Measurements from ENCODE around the gene TBX18. TPM values are rescaled to one million over a fixed set of nuclear protein-coding genes. Genes with fewer than 3 reads are reported as not detected.

TBX18 gene
- total RNA-seq, 1 donor from 2014 or later: not detected

GRCh38 chr6:84719152-84719551 is 45.2 kb downstream of the TBX18 start:
- Mint-ChIP-seq H3K36me3 (ENCODE audit: low read depth) (no peaks in the 10 kb centered on the region), H3K9me3 (no peaks in the 10 kb centered on the region), H3K27me3 (ENCODE audit: insufficient read depth) (no peaks in the 10 kb centered on the region), H3K4me3 (no peak overlapping the region), H3K27ac (no peak overlapping the region), H3K4me1 (ENCODE audit: low read depth) (no peaks in the 10 kb centered on the region)
- intact Hi-C loops (cut with micrococcal nuclease): no loop called here
- DNase-seq (ENCODE audit: low spot score): no peak

- no peaks in the 10 kb centered on the region for H3K4me1 Mint-ChIP-seq (ENCODE audit: low read depth)
- no peak for DNase-seq (ENCODE audit: low spot score)
- H3K4me3 Mint-ChIP-seq: no peak overlapping the region
- intact Hi-C loops (cut with micrococcal nuclease): no loop called here
- H3K9me3 Mint-ChIP-seq: no peaks in the 10 kb centered on the region
- no peaks in the 10 kb centered on the region for H3K27me3 Mint-ChIP-seq (ENCODE audit: insufficient read depth)
- H3K36me3 Mint-ChIP-seq (ENCODE audit: low read depth): no peaks in the 10 kb centered on the region
- no peak overlapping the region for H3K27ac Mint-ChIP-seq
Measured at GRCh38 chr6:84718038-84718955, 46.1 kb downstream of the TBX18 start.

GRCh38 chr6:84709121-84709520 is 55.3 kb downstream of the TBX18 start:
- no peak for DNase-seq (ENCODE audit: low spot score)
- Mint-ChIP-seq H3K36me3 (ENCODE audit: low read depth) (no peaks in the 10 kb centered on the region), H3K4me1 (ENCODE audit: low read depth) (no peaks in the 10 kb centered on the region), H3K4me3 (no peak overlapping the region), H3K27ac (no peak overlapping the region), H3K27me3 (ENCODE audit: insufficient read depth) (no peaks in the 10 kb centered on the region), H3K9me3 (no peaks in the 10 kb centered on the region)
- intact Hi-C loops (cut with micrococcal nuclease): no loop called here

- intact Hi-C loops (cut with micrococcal nuclease): no loop called here
- Mint-ChIP-seq H3K27ac (no peak overlapping the region), H3K36me3 (ENCODE audit: low read depth) (no peaks in the 10 kb centered on the region), H3K27me3 (ENCODE audit: insufficient read depth) (no peaks in the 10 kb centered on the region), H3K4me3 (no peak overlapping the region), H3K4me1 (ENCODE audit: low read depth) (no peaks in the 10 kb centered on the region), H3K9me3 (no peaks in the 10 kb centered on the region)
- DNase-seq (ENCODE audit: low spot score): no peak
Measured at GRCh38 chr6:84707171-84707570, 57.2 kb downstream of the TBX18 start.

GRCh38 chr6:84696166-84696565 is 68.2 kb downstream of the TBX18 start:
- Mint-ChIP-seq H3K36me3 (ENCODE audit: low read depth) (no peaks in the 10 kb centered on the region), H3K4me3 (no peak overlapping the region), H3K27ac (no peak overlapping the region), H3K9me3 (no peaks in the 10 kb centered on the region), H3K4me1 (ENCODE audit: low read depth) (no peaks in the 10 kb centered on the region), H3K27me3 (ENCODE audit: insufficient read depth) (no peaks in the 10 kb centered on the region)
- intact Hi-C loops (cut with micrococcal nuclease): no loop called here
- DNase-seq (ENCODE audit: low spot score): no peak

- intact Hi-C loops (cut with micrococcal nuclease): no loop called here
- DNase-seq (ENCODE audit: low spot score): no peak
- Mint-ChIP-seq H3K9me3 (no peaks in the 10 kb centered on the region), H3K27ac (no peak overlapping the region), H3K4me3 (no peak overlapping the region), H3K27me3 (ENCODE audit: insufficient read depth) (no peaks in the 10 kb centered on the region), H3K4me1 (ENCODE audit: low read depth) (no peaks in the 10 kb centered on the region), H3K36me3 (ENCODE audit: low read depth) (no peaks in the 10 kb centered on the region)
Measured at GRCh38 chr6:84691978-84692623, 72.3 kb downstream of the TBX18 start.

- H3K36me3 Mint-ChIP-seq (ENCODE audit: low read depth): no peaks in the 10 kb centered on the region
- intact Hi-C loops (cut with micrococcal nuclease): loop anchor here (5.0 kb wide), 1 partner anchor 806 kb away; no protein-coding TSS in a partner anchor
- no peak overlapping the region for H3K4me3 Mint-ChIP-seq
- no peak for DNase-seq (ENCODE audit: low spot score)
- peaks cover 4% of the 10 kb centered on the region for H3K9me3 Mint-ChIP-seq
- H3K4me1 Mint-ChIP-seq (ENCODE audit: low read depth): no peaks in the 10 kb centered on the region
- no peak overlapping the region for H3K27ac Mint-ChIP-seq
- H3K27me3 Mint-ChIP-seq (ENCODE audit: insufficient read depth): no peaks in the 10 kb centered on the region
Measured at GRCh38 chr6:84688141-84688873, 76.1 kb downstream of the TBX18 start.

GRCh38 chr6:84687431-84687830 is 77.0 kb downstream of the TBX18 start:
- H3K4me1 Mint-ChIP-seq (ENCODE audit: low read depth): no peaks in the 10 kb centered on the region
- H3K4me3 Mint-ChIP-seq: no peak overlapping the region
- H3K9me3 Mint-ChIP-seq: peaks cover 4% of the 10 kb centered on the region
- no peaks in the 10 kb centered on the region for H3K27me3 Mint-ChIP-seq (ENCODE audit: insufficient read depth)
- intact Hi-C loops (cut with micrococcal nuclease): loop anchor here (5.0 kb wide), 1 partner anchor 805 kb away; no protein-coding TSS in a partner anchor
- no peak overlapping the region for H3K27ac Mint-ChIP-seq
- no peak for DNase-seq (ENCODE audit: low spot score)
- H3K36me3 Mint-ChIP-seq (ENCODE audit: low read depth): no peaks in the 10 kb centered on the region

GRCh38 chr6:84685983-84686584 is 78.3 kb downstream of the TBX18 start:
- no peak for DNase-seq (ENCODE audit: low spot score)

GRCh38 chr6:84681693-84682326 is 82.6 kb downstream of the TBX18 start:
- Mint-ChIP-seq H3K4me1 (ENCODE audit: low read depth) (no peaks in the 10 kb centered on the region), H3K9me3 (peaks cover 4% of the 10 kb centered on the region), H3K27ac (no peak overlapping the region), H3K4me3 (no peak overlapping the region), H3K27me3 (ENCODE audit: insufficient read depth) (peaks cover 2% of the 10 kb centered on the region), H3K36me3 (ENCODE audit: low read depth) (no peaks in the 10 kb centered on the region)
- intact Hi-C loops (cut with micrococcal nuclease): no loop called here
- DNase-seq (ENCODE audit: low spot score): no peak

More at GRCh38 chr6:84685983-84686584, 78.3 kb downstream of the TBX18 start:
- peaks cover 2% of the 10 kb centered on the region for H3K27me3 Mint-ChIP-seq (ENCODE audit: insufficient read depth)
- no peaks in the 10 kb centered on the region for H3K4me1 Mint-ChIP-seq (ENCODE audit: low read depth)
- intact Hi-C loops (cut with micrococcal nuclease): loop anchor here (5.0 kb wide), 1 partner anchor 804 kb away; no protein-coding TSS in a partner anchor
- no peak overlapping the region for H3K27ac Mint-ChIP-seq
- peaks cover 4% of the 10 kb centered on the region for H3K9me3 Mint-ChIP-seq
- no peak overlapping the region for H3K4me3 Mint-ChIP-seq
- H3K36me3 Mint-ChIP-seq (ENCODE audit: low read depth): no peaks in the 10 kb centered on the region

GRCh38 chr6:84675651-84676050 is 88.7 kb downstream of the TBX18 start:
- H3K4me1 Mint-ChIP-seq (ENCODE audit: low read depth): no peaks in the 10 kb centered on the region
- no peak for DNase-seq (ENCODE audit: low spot score)
- intact Hi-C loops (cut with micrococcal nuclease): no loop called here
- no peak overlapping the region for H3K4me3 Mint-ChIP-seq
- H3K9me3 Mint-ChIP-seq: no peaks in the 10 kb centered on the region
- H3K27ac Mint-ChIP-seq: no peak overlapping the region
- no peaks in the 10 kb centered on the region for H3K27me3 Mint-ChIP-seq (ENCODE audit: insufficient read depth)
- H3K36me3 Mint-ChIP-seq (ENCODE audit: low read depth): no peaks in the 10 kb centered on the region

- H3K9me3 Mint-ChIP-seq: no peaks in the 10 kb centered on the region
- no peak overlapping the region for H3K4me3 Mint-ChIP-seq
- no peaks in the 10 kb centered on the region for H3K36me3 Mint-ChIP-seq (ENCODE audit: low read depth)
- no peaks in the 10 kb centered on the region for H3K4me1 Mint-ChIP-seq (ENCODE audit: low read depth)
- DNase-seq (ENCODE audit: low spot score): no peak
- H3K27ac Mint-ChIP-seq: no peak overlapping the region
- no peaks in the 10 kb centered on the region for H3K27me3 Mint-ChIP-seq (ENCODE audit: insufficient read depth)
- intact Hi-C loops (cut with micrococcal nuclease): no loop called here
Measured at GRCh38 chr6:84674395-84674794, 90.0 kb downstream of the TBX18 start.
